GM23338 (cell line): ENCODE data around the gene ZBTB1. TPM values are rescaled to one million over a fixed set of nuclear protein-coding genes. Genes with fewer than 3 reads are reported as not detected.

Experiments
- ATAC-seq: fragments of 200-7000 bp; cut with Tn5 transposase; 3 replicates; pipeline ENCODE4 v1.9.1; 2020
- DNase-seq: peaks from one replicate; pipeline ENCODE4 v3.0.0-alpha.2; 2015; ENCODE audit warnings: low spot score
- H2AFZ ChIP-seq: fragments of 200-600 bp; sonication (generic); 2 replicates; pipeline ENCODE4 v1.8.0; 2016; ENCODE audit warnings: antibody characterized with exemption, mild to moderate bottlenecking, moderate library complexity
- H3F3A ChIP-seq: fragments of 200-600 bp; sonication (generic); replicated peaks from 2 replicates; pipeline ENCODE4 v1.8.0; 2017; ENCODE audit warnings: antibody characterized with exemption, mixed run types, low read depth
- H3K27ac ChIP-seq: fragments of 200-600 bp; sonication (generic); 2 replicates; pipeline ENCODE4 v1.6.1; 2016; ENCODE audit warnings: low read depth
- H3K27me3 ChIP-seq: fragments of 200-600 bp; sonication (generic); 2 replicates; pipeline ENCODE4 v1.8.0; 2016; ENCODE audit warnings: mild to moderate bottlenecking, mixed run types, moderate library complexity; ENCODE audit not compliant: insufficient read depth
- H3K36me3 ChIP-seq: fragments of 200-600 bp; sonication (generic); 2 replicates; pipeline ENCODE4 v1.8.0; 2016; ENCODE audit warnings: mild to moderate bottlenecking; ENCODE audit not compliant: insufficient read depth
- H3K4me1 ChIP-seq: fragments of 200-600 bp; sonication (generic); 2 replicates; pipeline ENCODE4 v1.8.0; 2016; ENCODE audit warnings: mild to moderate bottlenecking, moderate library complexity; ENCODE audit not compliant: insufficient read depth
- H3K4me2 ChIP-seq: fragments of 200-600 bp; sonication (generic); 2 replicates; pipeline ENCODE4 v1.7.1; 2017; ENCODE audit warnings: mixed run types
- H3K4me3 ChIP-seq: fragments of 200-600 bp; sonication (generic); 2 replicates; pipeline ENCODE4 v1.6.1; 2016; ENCODE audit warnings: mixed run types
- H3K79me2 ChIP-seq: fragments of 200-600 bp; sonication (generic); replicated peaks from 2 replicates; pipeline ENCODE4 v1.8.0; 2017; ENCODE audit warnings: mild to moderate bottlenecking; ENCODE audit not compliant: insufficient read depth
- H3K9me2 ChIP-seq: fragments of 200-600 bp; sonication (generic); 2 replicates; pipeline ENCODE4 v1.8.0; 2017; ENCODE audit not compliant: insufficient read depth
- H4K20me1 ChIP-seq: fragments of 200-600 bp; sonication (generic); replicated peaks from 2 replicates; pipeline ENCODE4 v1.8.0; 2017; ENCODE audit warnings: mild to moderate bottlenecking; ENCODE audit not compliant: insufficient read depth
- H3K27ac Mint-ChIP-seq: 2 replicates; pipeline ENCODE4 v1.8.0; 2020; ENCODE audit warnings: inconsistent platforms, mild to moderate bottlenecking, moderate library complexity, mixed read lengths
- H3K27me3 Mint-ChIP-seq: 3 replicates; pipeline ENCODE4 v1.8.0; 2022; ENCODE audit warnings: low read depth, mild to moderate bottlenecking, moderate library complexity, mixed read lengths, inconsistent platforms; ENCODE audit not compliant: insufficient read depth, poor library complexity
- H3K36me3 Mint-ChIP-seq: 3 replicates; pipeline ENCODE4 v1.8.0; 2021; ENCODE audit warnings: low read depth, mild to moderate bottlenecking, inconsistent platforms, moderate library complexity, mixed read lengths
- H3K4me1 Mint-ChIP-seq: 3 replicates; pipeline ENCODE4 v1.8.0; 2020; ENCODE audit warnings: mild to moderate bottlenecking, inconsistent platforms, mixed read lengths
- H3K4me3 Mint-ChIP-seq: 3 replicates; pipeline ENCODE4 v1.8.0; 2021; ENCODE audit warnings: moderate library complexity, mild to moderate bottlenecking, inconsistent platforms, mixed read lengths
- H3K9me3 Mint-ChIP-seq: 3 replicates; pipeline ENCODE4 v1.8.0; 2020; ENCODE audit warnings: moderate library complexity, mild to moderate bottlenecking, inconsistent platforms, mixed read lengths
- CREB1 ChIP-seq: fragments of 250-450 bp; sonication (Bioruptor Pico); IDR thresholded peaks from 2 replicates; pipeline ENCODE4 v1.5.0; 2020; ENCODE audit warnings: low read depth, mild to moderate bottlenecking, moderate library complexity
- CTCF ChIP-seq, 2 experiments: fragments of 200-600 bp in 1 of 2; sonication (generic) in 1 of 2; conservative IDR thresholded peaks; 2 replicates each; pipeline versions ENCODE4 v1.5.1 to v1.6.1; 2016 to 2017; ENCODE audit warnings: antibody characterized with exemption in 2 of 2, low read depth in 2 of 2, mild to moderate bottlenecking in 2 of 2, moderate library complexity in 1 of 2
- ETS1 ChIP-seq: IDR thresholded peaks from 2 replicates; pipeline ENCODE4 v1.6.1; 2016; ENCODE audit warnings: antibody characterized with exemption
- EZH2 ChIP-seq: fragments of 200-600 bp; sonication (generic); IDR thresholded peaks from one replicate; pipeline ENCODE4 v1.8.0; 2017; ENCODE audit warnings: antibody characterized with exemption, mild to moderate bottlenecking, low read depth; ENCODE audit not compliant: unreplicated experiment
- EZH2phosphoT487 ChIP-seq: fragments of 200-600 bp; sonication (generic); IDR thresholded peaks from one replicate; pipeline ENCODE4 v1.8.1; 2018; ENCODE audit warnings: antibody characterized with exemption; ENCODE audit not compliant: unreplicated experiment
- JUNB ChIP-seq: IDR thresholded peaks from one replicate; pipeline ENCODE4 v1.6.1; 2016; ENCODE audit warnings: antibody characterized with exemption; ENCODE audit not compliant: unreplicated experiment
- POLR2AphosphoS5 ChIP-seq: IDR thresholded peaks from 2 replicates; pipeline ENCODE4 v1.6.1; 2016; ENCODE audit warnings: antibody characterized with exemption, low read depth
- STAT1 ChIP-seq: IDR thresholded peaks from one replicate; pipeline ENCODE4 v1.6.1; 2016; ENCODE audit warnings: antibody characterized with exemption; ENCODE audit not compliant: unreplicated experiment
- ZNF114 ChIP-seq: fragments of 250-450 bp; sonication (Bioruptor Pico); IDR thresholded peaks from 2 replicates; pipeline ENCODE4 v1.5.0; 2020; ENCODE audit warnings: mild to moderate bottlenecking, moderate library complexity
- ZNF462 ChIP-seq: fragments of 250-450 bp; sonication (Bioruptor Pico); IDR thresholded peaks from 2 replicates; pipeline ENCODE4 v1.5.0; 2020; ENCODE audit warnings: mild to moderate bottlenecking, moderate library complexity
- polyA plus RNA-seq: library from polyadenylated mRNA; unstranded; fragments of >200 nt; fragmentation: Nextera tagmentation; extraction: Ambion mirVana; gene quantifications from 2 replicates; pipeline ENCODE4 v1.2.1, GENCODE V29; 2016
- total RNA-seq: library from RNA; depleted of rRNA; stranded (reverse); fragments of >200 nt; shearing (Covaris generic); gene quantifications from 2 replicates; pipeline ENCODE4 v1.2.3, GENCODE V29; 2014

Gene ZBTB1
- total and polyA plus RNA-seq, 2 experiments from 2014 or later: 11.2 to 33.0 TPM

GRCh38 chr14:64476438-64476837 is 28.1 kb upstream of the ZBTB1 start:
- Histone ChIP-seq H3F3A (no peaks in the 10 kb centered on the region), H3K4me2 (no peak overlapping the region), H3K27me3 (no peaks in the 10 kb centered on the region), H3K79me2 (no peaks in the 10 kb centered on the region), H2AFZ (no peak overlapping the region), H3K36me3 (no peaks in the 10 kb centered on the region), H3K4me1 (no peaks in the 10 kb centered on the region), H3K27ac (no peak overlapping the region), H3K9me2 (no peaks in the 10 kb centered on the region), H3K4me3 (no peak overlapping the region), H4K20me1 (no peaks in the 10 kb centered on the region; the same call in 1 of the 2 replicates)
- no peak for ATAC-seq
- H3K4me3 Mint-ChIP-seq: no peak overlapping the region
- DNase-seq: no peak
- no peak overlapping the region for H3K27ac Mint-ChIP-seq
- no peaks in the 10 kb centered on the region for H3K36me3 Mint-ChIP-seq
- no peaks in the 10 kb centered on the region for H3K27me3 Mint-ChIP-seq
- TF ChIP-seq POLR2AphosphoS5: no peak
- TF ChIP-seq EZH2: no peak
- TF ChIP-seq CREB1: no peak
- TF ChIP-seq ZNF114: no peak
- TF ChIP-seq EZH2phosphoT487: no peak
- no peak for TF ChIP-seq CTCF (conservative IDR thresholded peaks at IDR 0.05; ENCODE audit: low read depth in 2 of 2)
- no peak for TF ChIP-seq STAT1
- TF ChIP-seq ZNF462: no peak
- TF ChIP-seq ETS1: no peak
- TF ChIP-seq JUNB: no peak
- H3K4me1 Mint-ChIP-seq: peaks cover 14% of the 10 kb centered on the region; the same call in 2 of the 3 replicates
- H3K9me3 Mint-ChIP-seq: no peaks in the 10 kb centered on the region
